Neural cell (in vitro differentiated cells): ENCODE measurements around the gene ZNF462.

Experiments
- CTCF ChIP-seq: fragments of 450-650 bp; IDR thresholded peaks from 2 replicates; pipeline ENCODE4 v1.5.1; 2014; ENCODE audit warnings: antibody characterized with exemption, mild to moderate bottlenecking, moderate library complexity; ENCODE audit not compliant: poor library complexity, severe bottlenecking
- EP300 ChIP-seq: fragments of 450-650 bp; conservative IDR thresholded peaks from 2 replicates; pipeline ENCODE4 v1.6.1; 2014; ENCODE audit warnings: antibody characterized with exemption, mild to moderate bottlenecking, moderate library complexity; ENCODE audit not compliant: poor library complexity, severe bottlenecking
- EZH2 ChIP-seq: fragments of 200-600, 300-800 bp; shearing (Covaris generic), sonication (generic); IDR thresholded peaks from 2 replicates; pipeline ENCODE4 v1.6.1; 2014; ENCODE audit warnings: antibody characterized with exemption, low read length, borderline replicate concordance, mild to moderate bottlenecking; ENCODE audit not compliant: insufficient read depth, poor library complexity, severe bottlenecking
- MXI1 ChIP-seq: fragments of 450-650 bp; conservative IDR thresholded peaks from 2 replicates; pipeline ENCODE4 v1.6.1; 2014; ENCODE audit warnings: antibody characterized with exemption, mild to moderate bottlenecking; ENCODE audit not compliant: poor library complexity, severe bottlenecking
- POLR2AphosphoS5 ChIP-seq: IDR thresholded peaks from 2 replicates; pipeline ENCODE4 v1.6.1; 2012
- RAD21 ChIP-seq: fragments of 450-650 bp; conservative IDR thresholded peaks from 2 replicates; pipeline ENCODE4 v1.6.1; 2014; ENCODE audit warnings: antibody characterized with exemption, mild to moderate bottlenecking, moderate library complexity
- REST ChIP-seq: IDR thresholded peaks from 2 replicates; pipeline ENCODE4 v1.6.1; 2012; ENCODE audit warnings: borderline replicate concordance
- SMC3 ChIP-seq: fragments of 450-650 bp; conservative IDR thresholded peaks from 2 replicates; pipeline ENCODE4 v1.6.1; 2014; ENCODE audit warnings: antibody characterized with exemption, mild to moderate bottlenecking, moderate library complexity; ENCODE audit not compliant: poor library complexity
- TAF1 ChIP-seq: IDR thresholded peaks from 2 replicates; pipeline ENCODE4 v1.6.1; 2012; ENCODE audit warnings: low read depth

- no peak for TF ChIP-seq CTCF
- TF ChIP-seq EP300, result no peak
- TF ChIP-seq REST, result no peak
- TF ChIP-seq POLR2AphosphoS5, result no peak
- TF ChIP-seq EZH2, result no peak
- no peak for TF ChIP-seq SMC3
- no peak for TF ChIP-seq TAF1
- TF ChIP-seq RAD21, result no peak
- TF ChIP-seq MXI1, result no peak
Observed at GRCh38 chr9:106929471-106930177, 66.7 kb downstream of the ZNF462 start.
